ENCODE results near the gene PEX12.
"Not testable (repeated sequence)": the region's sequence is repeated elsewhere in the genome, so short reads cannot be mapped to it uniquely, and the experiment has no call there.

Gene PEX12

DNA sequence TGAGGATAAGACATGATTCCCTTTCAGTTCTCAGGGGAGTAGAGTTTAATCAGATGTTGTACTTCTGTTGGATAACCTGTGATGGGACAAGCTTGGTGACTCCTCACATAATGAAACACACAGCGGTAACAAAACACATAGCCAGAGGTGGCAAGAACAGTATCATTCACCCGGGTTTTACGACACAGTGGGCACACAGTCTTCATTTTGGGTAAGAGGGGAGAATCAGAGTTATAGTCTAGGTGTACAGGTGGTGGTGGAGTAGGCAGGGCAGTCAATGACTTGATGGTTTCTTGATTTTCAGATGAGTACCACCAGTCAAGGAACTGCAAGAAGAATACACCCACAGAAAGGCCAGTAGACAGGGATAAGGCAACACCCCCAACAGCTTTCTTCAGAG lies 2.6 kb downstream of the PEX12 start:
- DNase-seq, result no peak

DNA sequence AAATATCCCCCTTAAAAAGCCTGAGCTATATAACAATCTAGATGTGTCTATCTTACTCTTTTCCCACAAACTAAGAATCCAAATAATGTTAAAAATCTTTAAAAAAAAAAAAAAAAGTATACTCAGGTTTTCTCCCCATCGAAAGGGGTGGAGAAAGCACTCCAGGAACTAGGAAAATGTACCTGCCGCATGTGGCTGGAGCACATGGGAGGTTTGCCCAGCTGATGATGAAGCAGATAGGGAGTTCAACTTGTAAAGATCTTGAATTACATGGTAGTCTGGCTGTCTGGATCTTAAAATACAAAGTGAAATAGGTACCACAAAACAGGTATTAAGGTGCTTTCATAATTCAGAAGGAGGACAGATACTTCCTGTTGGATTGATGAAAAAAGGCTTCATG lies 9.0 kb downstream of the PEX12 start:
- DNase-seq, result no peak

DNA sequence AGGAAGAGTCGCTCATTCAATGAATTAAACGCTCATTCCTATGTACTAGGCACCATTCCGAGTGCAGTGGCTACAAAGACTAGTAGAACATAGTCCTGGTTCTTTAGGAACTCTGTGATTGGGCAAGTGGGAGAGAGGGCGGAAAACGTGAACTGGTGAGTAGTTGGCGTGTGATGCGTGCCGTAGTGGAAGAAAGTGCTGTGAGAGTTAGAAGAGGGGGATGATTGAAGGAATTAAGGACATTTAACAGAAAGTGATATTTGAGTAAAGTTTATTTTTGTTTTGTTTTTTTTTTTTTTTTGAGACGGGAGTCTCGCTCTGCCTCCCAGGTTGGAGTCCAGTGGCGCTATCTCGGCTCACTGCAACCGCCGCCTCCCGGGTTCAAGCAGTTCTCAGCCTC lies 9.8 kb downstream of the PEX12 start:
- DNase-seq, result peak; percentile 36

DNA sequence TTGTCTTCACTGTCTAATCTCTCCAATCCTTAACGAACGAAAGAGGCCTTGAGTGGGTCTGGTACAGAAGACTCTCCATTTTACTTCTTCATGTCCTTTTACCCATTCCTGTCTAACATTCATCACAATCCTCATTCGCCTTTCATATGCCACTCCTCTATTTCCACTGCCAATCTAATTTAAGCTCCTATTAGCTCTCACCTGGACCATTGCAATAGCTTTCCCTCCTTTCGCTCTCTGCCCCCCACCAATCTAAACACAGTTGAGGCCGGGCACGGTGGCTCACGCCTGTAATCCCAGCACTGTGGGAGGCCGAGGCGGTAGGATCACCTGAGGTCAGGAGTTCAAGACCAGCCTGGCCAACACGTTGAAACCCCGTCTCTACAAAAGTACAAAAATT lies 11.4 kb downstream of the PEX12 start:
- no peak for DNase-seq

DNA sequence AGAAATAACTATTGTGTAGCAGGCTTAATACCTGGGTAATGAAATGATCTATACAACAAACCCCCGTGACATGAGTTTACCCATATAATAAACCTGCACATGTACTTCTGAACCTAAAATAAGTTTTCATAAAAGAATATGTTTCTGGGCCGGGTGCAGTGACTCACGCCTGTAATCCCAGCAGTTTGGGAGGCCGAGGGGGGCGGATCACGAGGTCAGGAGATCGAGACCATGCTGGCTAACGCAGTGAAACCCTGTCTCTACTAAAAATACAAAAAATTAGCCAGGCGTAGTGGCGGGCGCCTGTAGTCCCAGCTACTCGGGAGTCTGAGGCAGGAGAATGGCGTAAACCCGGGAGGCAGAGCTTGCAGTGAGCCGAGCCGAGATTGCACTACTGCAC lies 15.2 kb downstream of the PEX12 start:
- not testable (repeated sequence) for DNase-seq

DNA sequence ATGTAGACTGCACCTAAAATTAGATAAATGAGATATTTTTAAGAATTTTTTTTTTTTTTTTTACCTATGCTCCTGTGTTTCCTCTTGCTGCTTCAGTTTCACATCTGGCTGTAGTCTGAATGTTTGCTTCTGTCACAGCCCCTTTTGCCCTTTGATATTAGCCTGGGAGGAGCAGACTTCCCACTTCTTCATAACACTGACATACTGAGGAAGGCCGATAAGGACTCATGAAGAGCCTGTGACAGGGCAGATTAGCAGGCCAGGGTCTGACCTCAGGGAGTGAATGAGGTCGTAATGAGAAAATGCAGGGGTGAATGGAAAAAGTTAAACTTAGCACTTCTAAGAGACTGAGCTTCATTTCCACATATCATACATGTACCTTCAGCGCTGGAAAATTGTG lies 17.7 kb downstream of the PEX12 start, which contains the start of gene SLFN14:
Gene SLFN14, minus strand, starts transcription at position 117 of the 400 bp plus-strand sequence. CDS start 2,757 bp downstream, outside the sequence.
- no peak for DNase-seq

DNA sequence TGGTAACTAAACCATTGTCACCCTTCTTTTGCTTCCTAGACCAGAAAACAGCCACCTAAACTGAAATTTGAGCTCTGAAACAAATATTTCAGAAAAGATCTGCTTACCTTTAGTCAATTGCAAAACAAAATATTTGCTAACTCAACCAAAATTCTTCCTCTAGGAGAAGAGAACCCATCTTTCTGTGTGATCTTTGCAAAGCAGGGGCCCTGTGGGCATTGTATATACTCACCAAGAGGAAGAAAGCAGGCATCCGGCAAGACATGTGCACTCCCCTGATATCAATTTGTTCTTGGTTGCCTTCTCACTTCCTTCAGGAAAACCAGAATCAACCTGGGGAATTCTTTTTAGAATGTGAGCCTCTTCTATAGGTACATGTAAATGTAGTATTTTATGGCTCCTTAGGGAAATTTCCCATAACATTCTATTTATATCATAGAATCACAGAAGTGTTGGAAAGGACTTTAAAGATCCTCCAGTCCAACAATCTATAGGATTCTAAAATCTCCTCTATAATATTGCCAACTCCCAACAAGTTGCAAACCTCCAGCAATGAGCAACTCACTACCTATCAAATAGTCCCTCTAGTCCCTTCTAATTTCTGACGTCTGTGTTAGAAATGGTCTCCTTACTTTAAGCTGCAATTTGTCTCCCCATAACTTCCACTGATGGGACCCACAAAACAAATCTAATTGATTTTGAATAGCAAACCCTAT lies 18.7 kb downstream of the PEX12 start:
- no peak for DNase-seq

DNA sequence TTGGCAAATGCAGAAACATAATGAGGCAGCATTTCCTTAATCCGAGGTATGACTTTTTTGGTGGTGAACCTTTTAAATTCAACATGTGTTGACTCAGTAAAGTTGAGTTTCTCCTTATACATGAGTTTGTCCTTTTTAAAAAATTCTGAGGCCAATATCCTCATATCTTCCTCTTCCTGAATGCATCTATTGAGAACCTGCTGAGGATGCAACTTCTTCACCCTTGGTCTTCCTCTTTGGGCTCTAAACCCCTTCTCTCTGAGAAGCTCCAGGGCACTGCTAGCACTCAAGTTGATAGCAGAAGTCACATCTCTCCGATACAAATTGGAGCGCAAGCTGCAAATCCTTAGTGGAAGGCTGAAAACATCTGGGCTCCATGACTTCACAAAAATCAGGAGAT lies 21.0 kb downstream of the PEX12 start:
- DNase-seq, result no peak

DNA sequence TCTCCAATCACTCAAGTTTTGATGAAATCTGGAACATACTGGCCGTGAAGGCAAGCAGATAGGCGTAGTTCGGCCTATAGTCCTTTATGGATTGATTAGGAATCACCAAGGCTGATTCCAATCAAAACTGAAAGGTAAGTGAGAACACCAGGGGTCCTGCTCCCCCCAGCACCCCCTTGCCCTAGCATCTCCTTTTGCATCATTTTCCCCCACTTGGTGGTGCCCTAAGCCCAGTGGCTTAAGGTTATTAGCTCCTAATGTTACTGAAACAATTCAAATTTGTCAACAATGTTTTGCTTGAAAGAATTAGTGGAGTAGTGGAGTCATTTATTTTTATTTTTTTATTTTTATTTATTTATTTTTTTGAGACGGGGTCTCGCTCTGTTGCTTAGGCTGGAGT lies 22.7 kb downstream of the PEX12 start:
- no peak for DNase-seq

DNA sequence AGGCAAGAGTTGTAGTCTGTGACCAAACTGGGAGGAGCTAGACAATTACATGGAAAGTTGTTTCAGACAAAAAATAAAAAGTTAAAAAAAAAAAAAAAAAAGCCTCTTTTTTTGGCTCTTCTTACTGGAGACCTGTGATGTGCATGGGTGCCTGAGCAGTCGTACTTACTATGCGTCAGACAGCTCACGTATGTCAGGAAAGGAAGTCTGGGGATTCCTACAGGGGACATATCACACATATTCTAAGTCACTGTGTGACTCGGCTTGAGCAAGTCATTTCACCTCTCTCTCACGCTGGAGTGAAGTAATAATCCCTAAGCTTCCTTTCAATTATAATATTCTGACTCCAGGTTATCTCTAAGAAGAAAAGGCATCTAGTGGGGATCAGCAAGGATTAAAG lies 23.7 kb downstream of the PEX12 start:
- no peak for DNase-seq

DNA sequence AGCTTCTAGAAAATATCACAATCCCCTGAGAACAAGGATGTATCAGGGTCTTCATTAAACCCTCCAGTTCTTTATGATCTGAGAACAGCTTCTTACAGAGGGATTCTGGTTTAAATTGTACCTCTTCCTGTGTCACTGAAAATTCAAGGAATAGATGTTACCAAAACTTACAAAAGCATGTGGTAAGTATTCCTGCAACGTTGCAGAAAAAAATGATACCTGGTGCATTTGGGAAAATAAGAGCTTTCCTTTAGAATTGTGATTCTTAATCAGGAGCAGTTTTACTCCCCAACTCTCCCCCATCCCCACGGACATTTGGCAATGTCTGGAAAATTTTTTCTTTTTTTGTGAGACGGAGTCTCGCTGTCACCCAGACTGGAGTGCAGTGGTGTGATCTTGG lies 25.1 kb downstream of the PEX12 start:
- no peak for DNase-seq

DNA sequence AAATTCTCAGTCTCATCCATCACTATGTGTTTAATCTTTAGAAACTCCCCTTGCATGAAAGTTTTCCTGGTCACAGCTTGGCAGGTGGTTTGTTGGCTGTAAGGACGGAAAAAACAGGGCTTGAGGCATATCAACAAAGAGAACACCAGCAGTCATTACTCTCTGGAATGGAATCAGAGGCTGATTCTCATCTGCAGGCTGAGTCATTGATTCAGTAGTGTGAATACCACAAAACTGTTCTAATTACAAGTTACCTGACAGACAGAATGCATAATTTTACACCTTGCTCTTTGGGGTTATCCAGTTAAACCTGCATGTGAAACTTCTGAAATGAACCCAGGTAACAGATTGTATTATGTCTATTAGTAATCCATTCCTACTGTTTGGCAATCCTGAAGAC lies 29.4 kb downstream of the PEX12 start:
- DNase-seq, result no peak

DNA sequence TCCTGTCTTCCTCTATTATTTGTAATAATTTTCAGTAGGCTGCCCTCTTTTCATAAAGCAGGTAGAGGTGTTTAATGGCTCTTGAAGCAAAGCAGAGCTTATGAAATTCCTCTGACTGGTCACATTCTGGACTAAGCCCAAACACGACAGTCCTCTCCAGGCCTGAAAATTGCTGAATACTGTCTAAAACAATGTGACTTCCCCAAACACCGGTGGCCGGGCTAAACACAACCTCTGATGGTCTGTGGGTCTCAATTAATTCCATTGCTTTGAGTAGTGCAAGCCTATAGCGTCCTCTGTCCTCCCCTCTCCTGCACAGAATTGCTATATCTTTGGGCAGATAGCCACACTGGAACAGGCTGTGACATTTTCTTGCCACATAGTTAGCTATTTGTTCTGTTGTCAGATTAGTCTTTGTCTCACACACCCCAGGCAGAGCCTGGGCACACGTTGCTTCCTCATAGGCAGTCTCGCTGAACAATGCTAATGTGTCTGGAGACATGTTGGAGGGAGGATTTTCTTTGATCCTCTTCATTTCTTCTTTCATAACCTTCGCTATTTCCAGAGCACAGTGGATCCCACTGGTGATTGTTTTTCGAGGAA lies 30.1 kb downstream of the PEX12 start:
- DNase-seq, result no peak

DNA sequence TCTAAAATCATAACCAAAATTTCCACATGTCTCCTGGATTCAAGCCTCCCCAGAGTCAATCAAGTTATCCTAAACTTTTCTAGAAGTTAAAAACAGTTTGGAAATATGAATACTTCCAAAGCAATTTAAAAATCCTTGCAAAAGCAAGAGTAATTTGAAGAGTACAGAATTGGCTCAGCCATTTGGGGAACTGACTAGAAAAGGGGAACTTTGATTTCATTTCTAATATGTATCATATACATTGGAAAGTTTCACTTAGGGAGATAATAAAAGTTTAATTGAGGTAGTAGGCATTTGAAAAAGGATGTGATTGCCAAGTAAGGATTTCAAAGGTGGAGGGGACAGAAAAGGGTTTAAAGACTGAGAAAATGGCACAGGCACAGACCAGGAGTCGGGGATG lies 31.9 kb downstream of the PEX12 start:
- DNase-seq, result no peak

DNA sequence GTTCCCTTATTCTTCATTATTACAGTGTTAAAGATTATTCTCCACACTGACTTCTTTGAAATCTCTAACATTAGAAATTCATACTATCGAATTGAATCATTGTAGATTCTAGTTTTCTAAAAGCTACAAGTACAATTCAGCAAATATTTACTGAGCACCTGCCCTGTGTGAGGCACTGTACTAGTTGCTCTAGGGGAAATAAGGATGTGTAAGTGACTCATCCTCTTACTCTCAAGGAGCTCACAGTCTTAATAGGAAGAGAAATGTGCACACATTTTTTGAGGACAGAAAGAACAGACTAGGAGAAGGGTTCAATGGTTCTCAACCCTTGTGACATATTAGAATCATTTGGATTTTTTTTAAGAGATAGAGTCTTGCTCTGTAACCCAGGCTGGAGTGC lies 33.2 kb downstream of the PEX12 start:
- DNase-seq, result no peak

DNA sequence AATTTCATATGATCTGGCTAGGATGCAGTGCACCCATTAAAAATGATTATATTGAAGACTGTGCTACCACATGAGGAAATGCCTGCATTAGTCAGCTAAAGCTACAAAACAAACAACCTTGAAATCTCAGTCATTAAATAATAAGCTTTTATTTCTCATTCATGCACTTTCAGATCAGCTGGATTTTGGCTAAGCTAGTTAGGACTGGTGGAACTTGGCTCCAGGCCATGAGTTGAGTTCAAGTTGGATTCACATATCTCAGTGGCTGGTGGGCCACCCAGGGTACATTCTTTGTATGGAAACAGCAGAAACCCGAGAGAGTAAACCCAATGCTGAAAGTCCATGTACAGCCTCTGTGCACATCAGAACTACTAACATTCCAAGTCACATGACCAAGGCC lies 34.5 kb downstream of the PEX12 start:
- DNase-seq, result no peak

DNA sequence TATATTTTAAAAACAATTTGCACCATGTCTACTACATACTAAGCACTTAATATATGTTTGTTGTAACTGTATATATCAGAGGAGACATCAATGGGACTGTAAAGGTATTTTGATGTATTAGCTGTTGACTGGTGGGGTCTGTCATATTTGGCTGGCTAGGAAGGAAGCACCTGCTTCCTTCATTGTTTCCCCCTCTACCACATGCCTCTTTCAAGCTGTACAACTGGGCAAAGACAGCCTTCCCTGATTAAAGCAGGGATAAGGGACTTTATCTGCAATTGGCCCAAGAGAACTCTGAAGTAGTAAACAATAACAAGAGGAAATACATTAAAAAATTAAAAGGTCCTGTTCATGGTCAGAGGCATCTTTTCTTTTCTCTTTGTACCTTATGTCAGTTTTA lies 35.4 kb downstream of the PEX12 start:
- DNase-seq, result no peak

DNA sequence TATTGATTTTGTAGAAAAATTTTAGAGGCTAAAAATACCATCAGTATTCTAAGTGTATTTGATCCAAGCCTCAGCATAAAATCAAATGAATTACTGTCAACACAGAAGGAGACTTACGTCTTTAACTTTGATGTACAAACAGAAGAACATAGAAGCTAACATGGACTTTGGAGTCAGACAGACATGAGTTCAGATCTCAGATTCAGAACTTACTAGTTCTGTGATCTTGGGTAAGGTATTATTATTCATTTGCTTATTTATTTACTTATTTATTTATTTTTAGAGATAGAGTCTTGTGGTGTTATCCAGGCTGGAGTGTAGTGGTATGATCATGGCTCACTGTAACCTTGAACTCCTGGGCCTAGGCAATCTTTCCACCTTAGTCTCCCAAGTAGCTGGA lies 36.9 kb downstream of the PEX12 start:
- no peak for DNase-seq

DNA sequence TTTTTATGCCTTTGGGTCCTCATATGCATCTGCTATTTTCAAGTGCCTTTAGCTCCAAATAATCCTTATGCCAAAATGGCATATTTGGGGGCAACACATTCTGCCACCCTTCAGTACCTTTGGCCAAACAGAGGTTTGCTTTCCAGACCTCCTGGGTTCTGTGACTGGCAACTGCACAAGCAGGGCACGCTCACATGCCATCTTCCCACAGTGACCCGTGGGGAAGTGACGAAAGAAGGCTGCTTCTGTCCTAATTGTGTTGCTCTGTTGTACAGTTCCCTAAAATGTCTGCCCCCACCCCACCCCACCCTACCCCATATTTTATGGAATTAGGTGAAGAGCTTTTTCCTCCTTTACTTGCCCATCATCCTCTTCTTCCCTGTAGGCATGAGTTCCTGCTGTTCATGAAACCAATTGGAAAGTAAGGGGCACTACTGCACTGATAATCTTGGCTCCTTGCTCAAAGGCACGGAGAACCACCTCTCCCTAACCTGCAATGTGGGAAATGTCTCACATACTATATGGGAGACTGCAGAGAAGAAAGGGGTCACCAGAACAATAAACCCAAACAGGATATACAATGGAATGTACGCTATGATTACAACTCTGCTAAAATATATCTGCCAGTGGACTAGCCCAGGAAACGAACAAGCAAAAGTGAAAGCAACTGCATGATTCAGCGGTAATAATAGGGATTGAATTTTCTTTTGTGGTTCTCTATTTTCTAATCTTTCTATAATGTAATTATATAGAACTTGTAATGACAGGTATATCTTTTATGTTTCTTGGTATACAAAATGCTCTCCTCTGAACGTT lies 37.6 kb downstream of the PEX12 start:
- DNase-seq, result peak; percentile 32

DNA sequence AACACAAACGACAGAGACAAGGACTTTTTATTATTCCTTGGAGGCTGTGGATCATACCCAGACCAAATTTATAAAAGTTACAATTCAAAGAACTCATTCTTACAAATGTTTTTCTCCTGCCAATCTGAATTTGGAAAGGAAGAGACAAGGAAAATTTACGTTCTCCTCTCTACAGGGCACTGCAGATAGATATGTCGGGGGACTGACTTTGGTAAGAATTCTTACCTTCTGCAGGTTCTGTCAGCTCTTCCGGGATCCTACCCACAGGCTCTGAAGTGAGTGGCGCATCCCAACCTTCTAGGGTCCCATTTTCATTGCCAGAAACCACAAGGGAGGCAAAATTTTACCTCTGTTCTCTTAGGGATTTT lies 38.7 kb downstream of the PEX12 start:
- no peak for DNase-seq

DNA sequence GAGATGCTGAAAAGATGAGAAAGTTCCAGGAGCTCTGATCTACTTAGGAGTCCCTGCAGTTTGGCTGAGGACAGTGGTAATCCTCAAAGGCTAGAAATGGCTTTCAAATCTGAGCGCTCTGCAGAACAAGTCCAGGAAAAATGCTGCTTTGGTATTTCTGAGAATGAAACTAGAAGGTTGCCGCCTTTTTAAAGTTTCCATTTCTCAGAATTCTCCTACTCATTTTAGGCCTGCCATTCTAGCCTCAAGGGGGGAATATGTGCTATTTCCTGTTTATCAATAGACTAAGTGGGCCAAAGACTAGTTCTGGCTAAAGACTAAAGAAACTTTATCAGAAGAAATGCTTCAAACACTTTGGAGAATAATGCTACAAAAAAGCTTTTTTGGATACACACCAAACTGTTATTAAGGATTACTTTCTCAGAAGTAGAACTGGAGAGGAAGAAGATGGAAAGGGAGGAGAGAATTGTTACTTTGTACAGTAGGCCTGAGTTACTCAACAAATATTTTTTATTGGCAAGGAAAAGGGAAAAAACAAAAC lies 40.7 kb downstream of the PEX12 start, which contains the start of gene SLFN12L:
Gene SLFN12L, minus strand, starts transcription at position 78 of the 541 bp plus-strand sequence. CDS start 15,314 bp downstream, outside the sequence.
- DNase-seq, result no peak

DNA sequence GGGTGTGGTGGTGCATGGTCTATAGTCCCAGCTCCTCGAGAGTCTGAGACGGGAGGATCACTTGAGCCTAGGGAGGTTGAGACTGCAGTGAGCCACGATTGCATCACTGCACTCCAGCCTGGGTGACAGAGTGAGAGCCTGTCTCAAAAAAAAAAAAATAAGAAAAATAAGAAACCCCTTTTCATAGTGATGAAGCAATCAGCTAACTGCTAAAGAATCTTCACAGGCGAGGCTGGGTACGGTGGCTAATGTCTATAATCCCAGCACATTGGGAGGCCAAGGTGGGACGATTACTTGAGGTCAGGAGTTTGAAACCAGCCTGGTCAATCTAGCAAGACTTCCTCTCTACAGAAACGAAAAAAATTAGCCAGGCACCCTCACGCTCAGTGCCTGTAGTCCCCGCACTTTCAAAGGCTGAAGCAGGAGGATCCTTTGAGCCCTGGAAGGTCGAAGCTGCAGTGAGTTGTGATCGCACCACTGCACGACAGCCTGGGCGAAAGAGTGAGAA lies 41.7 kb downstream of the PEX12 start:
- DNase-seq, result peak; percentile 40

DNA sequence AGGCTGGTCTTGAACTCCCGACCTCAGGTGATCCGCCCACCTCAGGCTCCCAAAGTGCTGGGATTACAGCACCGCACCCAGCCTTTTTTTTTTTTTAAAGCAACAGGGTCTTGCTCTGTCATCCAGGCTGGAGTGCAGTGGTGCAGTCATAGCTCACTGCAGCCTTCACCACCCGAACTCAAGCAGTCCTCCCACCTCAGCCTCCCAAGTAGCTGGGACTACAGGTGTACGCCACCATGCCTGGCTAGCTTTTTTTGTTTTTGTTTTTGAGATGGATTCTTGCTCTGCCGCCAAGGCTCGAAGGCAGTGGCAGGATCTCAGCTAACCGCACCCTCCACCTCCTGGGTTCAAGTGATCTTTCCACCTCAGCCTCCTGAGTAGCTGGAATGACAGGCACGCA lies 43.0 kb downstream of the PEX12 start:
- DNase-seq, result not testable (repeated sequence)
